HUES48 (cell line): Measurements from ENCODE around the gene PPP2R3B.

Source experiments
- H3K27ac ChIP-seq: one replicate; pipeline ENCODE4 v1.7.0; 2013; ENCODE audit warnings: low read depth, low read length, inconsistent platforms
- H3K27me3 ChIP-seq: 2 replicates; pipeline ENCODE4 v1.6.1; 2013; ENCODE audit warnings: mild to moderate bottlenecking, low read length; ENCODE audit not compliant: control insufficient read depth, insufficient read depth
- H3K36me3 ChIP-seq: 2 replicates; pipeline ENCODE4 v1.6.1; 2013; ENCODE audit warnings: low read length; ENCODE audit not compliant: control insufficient read depth, insufficient read depth
- H3K4me1 ChIP-seq: 2 replicates; pipeline ENCODE4 v1.6.1; 2013; ENCODE audit warnings: mild to moderate bottlenecking, low read length; ENCODE audit not compliant: control insufficient read depth, insufficient read depth
- H3K4me3 ChIP-seq: 2 replicates; pipeline ENCODE4 v1.5.1; 2013; ENCODE audit warnings: mild to moderate bottlenecking, low read depth, low read length
- H3K9ac ChIP-seq: 2 replicates; pipeline ENCODE4 v1.6.1; 2013; ENCODE audit warnings: mild to moderate bottlenecking, low read depth, low read length, moderate library complexity
- H3K9me3 ChIP-seq: 2 replicates; pipeline ENCODE4 v1.6.1; 2013; ENCODE audit warnings: low read length; ENCODE audit not compliant: control insufficient read depth, insufficient read depth

PPP2R3B gene

DNA sequence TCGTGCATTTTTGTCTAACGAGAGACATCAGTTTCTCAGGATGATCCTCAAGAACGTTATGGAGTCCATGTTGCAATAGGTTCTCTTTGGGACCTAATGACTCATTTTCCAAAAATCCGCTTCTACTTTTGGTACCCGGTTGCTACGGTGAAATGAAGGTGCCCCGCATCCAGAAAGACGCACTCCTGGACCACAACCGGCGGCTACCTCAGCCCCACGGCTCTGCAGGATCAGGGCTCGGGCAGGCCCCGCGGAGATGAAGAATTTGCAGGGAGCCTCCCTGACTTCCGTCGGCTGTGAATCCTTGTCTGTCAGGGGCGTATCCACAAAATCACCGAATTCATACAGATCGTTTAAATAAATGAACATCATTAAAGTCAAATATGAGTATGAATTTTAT, 83.7 kb downstream of the PPP2R3B start:
- Histone ChIP-seq H3K27me3 (no peaks in the 10 kb centered on the region), H3K4me3 (no peak overlapping the region), H3K9me3 (peaks cover 4% of the 10 kb centered on the region; the same call in 1 of the 2 replicates), H3K27ac (no peak overlapping the region), H3K36me3 (peaks cover 77% of the 10 kb centered on the region), H3K4me1 (no peaks in the 10 kb centered on the region), H3K9ac (no peak overlapping the region)

DNA sequence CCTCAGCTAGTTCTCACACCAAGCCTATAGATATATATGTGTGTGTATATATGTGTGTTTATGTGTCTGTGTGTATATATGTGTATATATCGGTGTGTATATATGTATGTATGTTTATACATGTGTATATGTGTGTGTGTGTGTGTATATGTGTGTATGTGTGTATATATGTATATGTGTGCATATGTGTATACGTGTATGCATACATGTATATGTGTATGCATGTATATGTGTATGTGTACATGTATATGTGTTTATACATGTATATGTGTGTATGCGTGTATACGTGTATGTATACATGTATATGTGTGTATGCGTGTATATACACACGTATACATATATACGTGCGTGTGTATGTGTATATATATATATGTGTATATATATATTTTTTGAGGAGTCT, 86.4 kb downstream of the PPP2R3B start:
- Histone ChIP-seq H3K27ac (no peak overlapping the region), H3K9me3 (no peaks in the 10 kb centered on the region), H3K9ac (no peak overlapping the region), H3K4me1 (no peaks in the 10 kb centered on the region), H3K27me3 (no peaks in the 10 kb centered on the region), H3K36me3 (peaks cover 66% of the 10 kb centered on the region), H3K4me3 (no peak overlapping the region)

DNA sequence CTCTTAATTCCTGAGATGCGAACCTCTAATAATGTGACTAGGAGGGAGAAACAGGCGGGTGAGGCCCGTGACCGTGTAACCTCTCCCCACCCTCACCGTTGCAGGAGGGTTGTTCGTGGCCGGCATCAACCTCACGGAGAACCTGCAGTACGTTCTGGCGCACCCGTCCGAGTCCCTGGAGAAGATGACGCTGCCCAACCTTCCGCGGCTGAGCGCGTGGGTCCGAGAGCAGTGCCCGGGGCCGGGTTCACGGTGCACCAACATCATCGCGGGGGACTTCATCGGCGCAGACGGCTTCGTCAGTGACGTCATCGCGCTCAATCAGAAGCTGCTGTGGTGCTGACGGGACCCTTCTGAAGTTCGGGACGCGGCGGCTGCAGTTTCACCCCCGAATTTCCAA, 87.7 kb downstream of the PPP2R3B start:
- no peak overlapping the region for H3K4me3 ChIP-seq
- H3K36me3 ChIP-seq: peaks cover 69% of the 10 kb centered on the region
- no peaks in the 10 kb centered on the region for H3K9me3 ChIP-seq
- H3K9ac ChIP-seq: no peak overlapping the region
- no peaks in the 10 kb centered on the region for H3K27me3 ChIP-seq
- no peak overlapping the region for H3K27ac ChIP-seq
- H3K4me1 ChIP-seq: no peaks in the 10 kb centered on the region

DNA sequence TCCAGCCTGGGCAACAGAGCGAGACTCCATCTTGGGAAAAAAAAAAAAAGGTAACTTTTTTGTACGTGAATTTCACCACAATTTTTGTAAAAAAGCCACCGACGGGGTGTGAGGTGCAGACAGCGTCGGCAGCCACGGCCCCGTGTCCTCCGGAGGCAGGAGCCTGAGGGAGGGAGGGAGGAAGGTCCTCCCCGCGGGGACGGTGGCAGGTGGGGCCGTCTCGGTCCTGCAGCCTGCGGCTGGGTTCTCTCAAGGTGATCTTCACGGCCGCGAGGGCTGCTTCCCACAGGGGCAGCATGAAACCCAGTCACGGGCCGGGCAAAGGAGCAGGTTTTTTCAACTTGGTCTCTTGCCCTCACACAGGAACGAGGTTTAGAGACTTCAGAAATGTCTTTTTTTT, 91.6 kb downstream of the PPP2R3B start:
- H3K27me3 ChIP-seq: no peaks in the 10 kb centered on the region
- H3K9me3 ChIP-seq: no peaks in the 10 kb centered on the region
- H3K4me3 ChIP-seq: no peak overlapping the region
- no peak overlapping the region for H3K9ac ChIP-seq
- H3K27ac ChIP-seq: no peak overlapping the region
- no peaks in the 10 kb centered on the region for H3K4me1 ChIP-seq
- peaks cover 75% of the 10 kb centered on the region for H3K36me3 ChIP-seq

DNA sequence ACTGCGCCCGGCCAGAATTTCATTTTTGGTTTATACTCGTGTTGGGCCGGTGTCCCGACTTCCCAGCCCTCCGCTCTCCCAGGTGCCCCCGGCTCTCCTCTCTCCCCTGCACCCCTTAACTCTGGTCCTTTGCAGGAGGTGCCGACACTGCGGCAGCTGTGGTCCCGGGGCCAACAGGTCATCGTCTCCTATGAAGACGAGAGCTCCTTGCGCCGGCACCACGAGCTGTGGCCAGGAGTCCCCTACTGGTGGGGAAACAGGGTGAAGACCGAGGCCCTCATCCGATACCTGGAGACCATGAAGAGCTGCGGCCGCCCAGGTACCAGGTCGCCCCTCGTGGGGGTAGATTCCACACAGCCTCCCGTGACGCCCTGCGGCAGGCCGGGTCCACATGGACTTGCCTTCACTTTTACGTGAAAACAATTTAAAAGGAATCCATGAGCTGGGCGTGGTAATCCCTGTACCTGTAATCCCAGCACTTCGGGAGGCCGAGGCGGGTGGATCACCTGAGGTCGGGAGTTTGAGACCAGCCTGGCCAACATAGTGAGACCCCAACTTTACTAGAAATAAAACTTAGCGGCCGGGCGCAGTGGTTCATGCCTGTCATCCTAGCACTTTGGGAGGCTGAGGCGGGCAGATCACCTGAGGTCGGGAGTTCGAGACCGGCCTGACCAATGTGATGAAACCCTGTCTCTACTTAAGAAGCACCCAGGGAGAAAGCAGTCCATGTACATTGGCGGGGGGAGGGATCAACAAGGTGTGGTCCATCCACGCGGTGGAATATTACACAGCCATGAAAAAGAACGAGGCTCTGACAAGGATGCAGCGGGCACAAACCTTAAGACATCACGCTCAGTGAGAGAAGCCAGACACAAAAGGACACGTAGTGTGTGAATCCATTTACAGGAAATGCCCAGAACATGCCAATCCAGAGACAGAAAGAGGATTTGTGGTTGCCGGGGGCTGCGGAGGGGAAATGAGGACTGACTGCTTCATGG, 93.5 kb downstream of the PPP2R3B start:
- Histone ChIP-seq H3K27me3 (no peaks in the 10 kb centered on the region), H3K36me3 (peaks cover 77% of the 10 kb centered on the region), H3K9ac (no peak overlapping the region), H3K4me1 (no peaks in the 10 kb centered on the region), H3K4me3 (no peak overlapping the region), H3K27ac (no peak overlapping the region), H3K9me3 (no peaks in the 10 kb centered on the region)

DNA sequence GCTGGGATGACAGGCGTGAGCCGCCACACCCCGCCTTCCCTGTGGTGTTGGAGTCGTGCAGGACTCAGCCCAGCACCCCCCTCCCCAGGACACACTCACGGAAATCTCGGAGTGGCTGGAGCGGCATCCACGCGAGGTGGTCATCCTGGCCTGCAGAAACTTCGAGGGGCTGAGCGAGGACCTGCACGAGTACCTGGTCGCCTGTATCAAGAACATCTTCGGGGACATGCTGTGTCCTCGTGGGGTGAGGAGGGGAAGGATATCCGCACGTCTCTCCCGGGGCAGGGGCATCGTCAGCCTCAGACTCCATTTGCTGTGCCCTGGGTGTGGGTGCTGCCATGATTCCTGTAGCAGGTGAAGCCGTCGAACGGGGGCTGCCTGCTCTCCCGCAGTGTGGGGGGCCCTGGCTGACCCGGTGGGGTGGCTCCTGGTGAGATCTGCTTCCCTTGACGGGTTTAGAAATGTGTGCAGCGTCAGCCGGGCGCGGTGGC, 95.3 kb downstream of the PPP2R3B start:
- Histone ChIP-seq H3K4me3 (no peak overlapping the region), H3K27ac (no peak overlapping the region), H3K9ac (no peak overlapping the region), H3K9me3 (no peaks in the 10 kb centered on the region), H3K4me1 (no peaks in the 10 kb centered on the region), H3K36me3 (peaks cover 86% of the 10 kb centered on the region), H3K27me3 (no peaks in the 10 kb centered on the region)

DNA sequence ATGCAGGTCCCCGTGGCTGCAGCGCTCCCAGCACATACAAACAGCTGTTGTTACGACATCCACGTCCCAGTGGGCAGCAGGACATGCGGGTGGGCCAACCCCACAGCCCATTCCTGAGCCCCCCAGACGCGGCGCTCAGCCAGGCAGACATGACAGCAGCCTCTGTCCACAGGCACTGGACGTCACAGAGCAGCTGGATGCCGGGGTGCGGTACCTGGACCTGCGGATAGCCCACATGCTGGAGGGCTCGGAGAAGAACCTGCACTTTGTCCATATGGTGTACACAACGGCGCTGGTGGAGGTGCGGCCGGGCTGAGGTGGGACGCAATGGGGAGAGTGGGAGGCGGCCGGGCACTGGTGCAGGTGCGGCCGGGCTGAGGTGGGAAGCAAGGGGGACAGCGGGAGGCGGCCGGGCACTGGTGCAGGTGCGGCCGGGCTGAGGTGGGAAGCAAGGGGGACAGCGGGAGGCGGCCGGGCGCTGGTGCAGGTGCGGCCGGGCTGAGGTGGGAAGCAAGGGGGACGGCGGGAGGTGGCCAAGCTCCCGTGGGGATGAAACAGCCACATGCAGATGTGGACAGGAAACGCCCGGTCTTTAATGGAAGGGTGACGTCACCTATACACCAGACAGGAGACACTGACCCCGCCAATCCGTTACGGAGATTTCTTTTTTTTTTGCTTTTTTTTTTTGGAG, 96.1 kb downstream of the PPP2R3B start:
- no peaks in the 10 kb centered on the region for H3K9me3 ChIP-seq
- H3K4me1 ChIP-seq: no peaks in the 10 kb centered on the region
- H3K27ac ChIP-seq: no peak overlapping the region
- H3K36me3 ChIP-seq: peaks cover 88% of the 10 kb centered on the region
- H3K4me3 ChIP-seq: no peak overlapping the region
- H3K9ac ChIP-seq: no peak overlapping the region
- no peaks in the 10 kb centered on the region for H3K27me3 ChIP-seq

DNA sequence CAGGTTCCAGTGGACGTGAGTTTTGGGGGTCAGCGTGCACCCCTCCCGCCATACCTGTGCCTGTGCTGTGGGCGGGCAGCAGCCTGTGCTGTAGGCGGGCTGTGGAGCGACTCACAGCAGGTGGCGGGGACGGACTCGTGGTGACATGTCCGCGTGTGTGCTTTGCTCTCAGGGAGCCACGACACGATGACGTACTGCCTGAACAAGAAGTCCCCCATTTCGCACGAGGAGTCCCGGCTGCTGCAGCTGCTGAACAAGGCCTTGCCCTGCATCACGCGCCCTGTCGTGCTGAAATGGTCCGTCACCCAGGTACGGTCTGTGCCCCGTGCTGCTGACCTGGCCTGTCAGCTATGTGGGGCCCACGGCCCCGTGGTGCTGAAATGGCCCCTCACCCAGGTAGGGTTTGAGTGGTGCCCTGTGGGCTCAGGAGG, 98.1 kb downstream of the PPP2R3B start:
- H3K27ac ChIP-seq: no peak overlapping the region
- H3K9ac ChIP-seq: no peak overlapping the region
- H3K27me3 ChIP-seq: no peaks in the 10 kb centered on the region
- H3K4me1 ChIP-seq: no peaks in the 10 kb centered on the region
- H3K9me3 ChIP-seq: no peaks in the 10 kb centered on the region
- no peak overlapping the region for H3K4me3 ChIP-seq
- peaks cover 88% of the 10 kb centered on the region for H3K36me3 ChIP-seq

DNA sequence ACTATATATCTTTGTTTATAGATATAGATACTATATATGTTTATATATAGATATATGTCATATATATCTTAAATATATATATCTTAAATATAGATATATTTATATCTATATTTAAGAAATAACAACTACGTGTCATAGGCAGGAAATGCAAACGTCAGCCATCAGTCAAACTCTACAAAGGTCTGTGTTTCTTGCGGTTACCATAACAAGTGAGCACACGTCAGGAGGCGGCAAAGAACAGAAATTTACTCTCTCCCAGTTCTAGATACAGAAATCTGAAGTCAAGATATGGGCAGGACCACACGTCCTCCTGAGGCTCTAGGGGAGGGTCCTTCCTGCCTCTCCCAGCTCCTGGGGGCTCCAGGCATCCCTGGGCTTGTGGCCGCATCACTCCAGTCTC, 99.0 kb downstream of the PPP2R3B start:
- H3K36me3 ChIP-seq: peaks cover 79% of the 10 kb centered on the region
- no peaks in the 10 kb centered on the region for H3K4me1 ChIP-seq
- no peak overlapping the region for H3K4me3 ChIP-seq
- H3K27me3 ChIP-seq: no peaks in the 10 kb centered on the region
- no peak overlapping the region for H3K27ac ChIP-seq
- no peak overlapping the region for H3K9ac ChIP-seq
- no peaks in the 10 kb centered on the region for H3K9me3 ChIP-seq

DNA sequence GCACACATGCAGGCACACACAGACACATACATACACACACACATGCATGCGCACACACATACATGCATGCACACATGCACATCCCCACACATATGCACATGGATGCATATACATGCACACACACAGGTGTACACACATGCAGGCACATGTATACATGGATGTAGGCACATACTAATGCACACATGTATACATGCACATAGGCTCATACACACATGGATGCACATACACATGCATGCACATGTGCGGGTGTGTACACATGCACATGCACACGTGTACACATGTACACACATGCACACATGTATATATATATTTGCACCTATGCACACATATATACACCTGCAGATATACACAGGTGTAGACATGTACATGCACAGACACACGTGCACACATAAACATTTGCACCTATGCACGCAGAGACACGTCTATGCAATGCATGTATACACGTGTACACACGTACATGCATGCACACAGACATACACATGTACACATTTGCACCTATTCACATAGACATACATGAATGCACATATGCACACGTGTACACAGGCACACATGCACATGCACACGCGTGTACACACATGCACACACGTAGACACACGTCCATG, 101.5 kb downstream of the PPP2R3B start:
- no peaks in the 10 kb centered on the region for H3K4me1 ChIP-seq
- peaks cover 57% of the 10 kb centered on the region for H3K36me3 ChIP-seq
- H3K27ac ChIP-seq: no peak overlapping the region
- H3K27me3 ChIP-seq: no peaks in the 10 kb centered on the region
- H3K4me3 ChIP-seq: no peak overlapping the region
- H3K9ac ChIP-seq: no peak overlapping the region
- no peaks in the 10 kb centered on the region for H3K9me3 ChIP-seq
